OCI-LY1 (cell line): ENCODE measurements around the gene TEC.

Experiments used
- H2AFZ ChIP-seq: fragments of 200-600 bp; sonication (generic), shearing (Covaris generic); 2 replicates; pipeline ENCODE4 v1.6.0; 2014; ENCODE audit warnings: antibody characterized with exemption, mild to moderate bottlenecking, low read length
- H3F3A ChIP-seq: fragments of 200-600 bp; sonication (generic), shearing (Covaris generic); 2 replicates; pipeline ENCODE4 v1.6.0; 2014; ENCODE audit warnings: mild to moderate bottlenecking, antibody characterized with exemption, low read length, moderate library complexity; ENCODE audit not compliant: insufficient read depth
- H3K27ac ChIP-seq: fragments of 200-600 bp; sonication (generic); 2 replicates; pipeline ENCODE4 v1.5.1; 2014; ENCODE audit warnings: low read length, mixed run types, mild to moderate bottlenecking, low read depth; ENCODE audit not compliant: poor library complexity, severe bottlenecking
- H3K27me3 ChIP-seq: fragments of 200-600 bp; sonication (generic); 2 replicates; pipeline ENCODE4 v1.6.0; 2014; ENCODE audit warnings: antibody characterized with exemption, mild to moderate bottlenecking, low read length, moderate library complexity; ENCODE audit not compliant: insufficient read depth
- H3K36me3 ChIP-seq: fragments of 200-600 bp; sonication (generic); 2 replicates; pipeline ENCODE4 v1.6.1; 2014; ENCODE audit warnings: mild to moderate bottlenecking, antibody characterized with exemption, low read length, moderate library complexity, mixed read lengths; ENCODE audit not compliant: insufficient read depth
- H3K4me1 ChIP-seq: fragments of 200-600 bp; sonication (generic); 2 replicates; pipeline ENCODE4 v1.5.1; 2014; ENCODE audit warnings: mild to moderate bottlenecking, low read length, moderate library complexity; ENCODE audit not compliant: insufficient read depth, severe bottlenecking
- H3K4me2 ChIP-seq: fragments of 200-600 bp; sonication (generic), shearing (Covaris generic); 2 replicates; pipeline ENCODE4 v1.6.1; 2014; ENCODE audit warnings: low read length
- H3K4me3 ChIP-seq: fragments of 200-600 bp; sonication (generic); 2 replicates; pipeline ENCODE4 v1.5.1; 2014; ENCODE audit warnings: low read length, low read depth, mild to moderate bottlenecking, mixed read lengths; ENCODE audit not compliant: poor library complexity, severe bottlenecking
- H3K79me2 ChIP-seq: fragments of 200-600 bp; shearing (Covaris generic); 2 replicates; pipeline ENCODE4 v1.6.1; 2016; ENCODE audit warnings: mixed run types, low read length, mixed read lengths; ENCODE audit not compliant: insufficient read depth
- H3K9ac ChIP-seq: fragments of 200-600 bp; sonication (generic), shearing (Covaris generic); 2 replicates; pipeline ENCODE4 v1.6.1; 2014; ENCODE audit warnings: mild to moderate bottlenecking, low read length, mixed read lengths
- H3K9me2 ChIP-seq: fragments of 200-600 bp; sonication (generic), shearing (Covaris generic); 2 replicates; pipeline ENCODE4 v1.6.1; 2014; ENCODE audit warnings: low read depth, mild to moderate bottlenecking, low read length, mixed read lengths
- H3K9me3 ChIP-seq: fragments of 200-600 bp; shearing (Covaris generic); 2 replicates; pipeline ENCODE4 v1.6.1; 2014; ENCODE audit warnings: low read length, mixed read lengths
- H4K20me1 ChIP-seq: fragments of 200-600 bp; sonication (generic), shearing (Covaris generic); 2 replicates; pipeline ENCODE4 v1.6.0; 2016; ENCODE audit warnings: mild to moderate bottlenecking, low read length; ENCODE audit not compliant: insufficient read depth
- EZH2 ChIP-seq: fragments of 200-600 bp; sonication (generic), shearing (Covaris generic); IDR thresholded peaks from 2 replicates; pipeline ENCODE4 v1.8.0; 2017; ENCODE audit warnings: borderline replicate concordance, mixed run types, mild to moderate bottlenecking, antibody characterized with exemption, low read length, moderate library complexity, mixed read lengths
- TF ChIP-seq, protein P1 (sequence below): fragments of 200-600 bp; sonication (generic), shearing (Covaris generic); IDR thresholded peaks from 2 replicates; pipeline ENCODE4 v1.5.1; 2017; ENCODE audit warnings: mild to moderate bottlenecking, antibody characterized with exemption, low read length, moderate library complexity, mixed read lengths

TEC gene

DNA sequence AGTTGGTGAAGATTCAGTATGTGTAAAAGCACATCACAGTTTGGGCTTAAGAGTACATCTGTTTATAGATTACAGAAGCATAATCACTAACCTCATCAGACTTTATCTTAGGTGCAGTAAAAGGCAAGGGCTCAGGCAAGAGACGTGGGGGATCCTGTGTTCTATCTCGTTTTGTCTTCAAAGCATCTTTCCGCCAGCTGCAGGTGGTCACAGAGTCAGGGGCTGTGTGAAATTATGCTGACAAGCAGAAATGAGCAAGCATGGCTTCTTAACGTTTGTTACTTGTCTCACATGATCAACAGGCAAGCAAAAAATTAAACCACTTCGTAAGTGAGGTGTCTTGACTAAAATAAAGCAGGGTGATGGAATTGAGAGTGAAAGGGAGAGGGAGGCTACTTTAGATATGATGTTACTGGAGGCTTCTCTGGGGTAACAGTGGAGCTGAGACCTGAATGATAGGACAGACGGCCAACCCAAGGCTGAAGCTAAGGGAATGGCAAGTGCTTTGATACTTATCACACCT, 1.4 kb upstream of the TEC start:
- H3K36me3 ChIP-seq: no peaks in the 10 kb centered on the region
- no peaks in the 10 kb centered on the region for H3K9me3 ChIP-seq
- H3K4me2 ChIP-seq: peak overlapping the region; percentile 58
- H4K20me1 ChIP-seq: no peaks in the 10 kb centered on the region
- H3K79me2 ChIP-seq: peaks cover 20% of the 10 kb centered on the region
- peak overlapping the region; percentile 95 for H3K4me3 ChIP-seq
- peak overlapping the region; percentile 67 for H3K27ac ChIP-seq
- peaks cover 40% of the 10 kb centered on the region for H3K4me1 ChIP-seq
- peak overlapping the region; percentile 50; the same call in 1 of the 2 replicates for H3K9ac ChIP-seq
- H3K9me2 ChIP-seq: no peaks in the 10 kb centered on the region
- H2AFZ ChIP-seq: no peak overlapping the region
- no peak for TF ChIP-seq EZH2
- TF ChIP-seq, protein P1, sequence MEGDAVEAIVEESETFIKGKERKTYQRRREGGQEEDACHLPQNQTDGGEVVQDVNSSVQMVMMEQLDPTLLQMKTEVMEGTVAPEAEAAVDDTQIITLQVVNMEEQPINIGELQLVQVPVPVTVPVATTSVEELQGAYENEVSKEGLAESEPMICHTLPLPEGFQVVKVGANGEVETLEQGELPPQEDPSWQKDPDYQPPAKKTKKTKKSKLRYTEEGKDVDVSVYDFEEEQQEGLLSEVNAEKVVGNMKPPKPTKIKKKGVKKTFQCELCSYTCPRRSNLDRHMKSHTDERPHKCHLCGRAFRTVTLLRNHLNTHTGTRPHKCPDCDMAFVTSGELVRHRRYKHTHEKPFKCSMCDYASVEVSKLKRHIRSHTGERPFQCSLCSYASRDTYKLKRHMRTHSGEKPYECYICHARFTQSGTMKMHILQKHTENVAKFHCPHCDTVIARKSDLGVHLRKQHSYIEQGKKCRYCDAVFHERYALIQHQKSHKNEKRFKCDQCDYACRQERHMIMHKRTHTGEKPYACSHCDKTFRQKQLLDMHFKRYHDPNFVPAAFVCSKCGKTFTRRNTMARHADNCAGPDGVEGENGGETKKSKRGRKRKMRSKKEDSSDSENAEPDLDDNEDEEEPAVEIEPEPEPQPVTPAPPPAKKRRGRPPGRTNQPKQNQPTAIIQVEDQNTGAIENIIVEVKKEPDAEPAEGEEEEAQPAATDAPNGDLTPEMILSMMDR: no peak
- no peaks in the 10 kb centered on the region for H3K27me3 ChIP-seq
- no peaks in the 10 kb centered on the region for H3F3A ChIP-seq

DNA sequence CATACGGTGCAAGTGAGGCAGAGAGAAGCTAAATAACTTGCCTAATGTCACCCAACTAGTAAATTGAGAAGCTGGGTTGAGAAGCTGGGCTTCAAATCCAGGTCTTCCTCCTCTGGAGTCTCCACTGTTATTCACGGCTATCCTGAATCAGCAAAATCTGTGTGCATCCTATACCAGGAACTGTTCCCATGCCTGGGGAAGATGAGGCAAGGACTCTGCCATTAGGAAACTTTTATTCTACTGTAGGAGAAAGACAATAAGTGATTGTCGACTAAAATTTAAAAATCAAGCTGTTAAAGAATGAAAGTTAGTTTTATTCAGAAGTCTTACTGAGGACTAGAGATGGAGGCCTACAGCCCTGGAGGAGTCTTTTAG, 872 bp upstream of the TEC start:
- Histone ChIP-seq H4K20me1 (no peaks in the 10 kb centered on the region), H3K4me1 (peaks cover 42% of the 10 kb centered on the region), H3K27me3 (no peaks in the 10 kb centered on the region), H3K79me2 (peaks cover 24% of the 10 kb centered on the region), H3K9me3 (no peaks in the 10 kb centered on the region), H3K9ac (peak overlapping the region; percentile 50; the same call in 1 of the 2 replicates), H3F3A (no peaks in the 10 kb centered on the region), H3K36me3 (no peaks in the 10 kb centered on the region), H2AFZ (no peak overlapping the region), H3K27ac (peak overlapping the region; percentile 67), H3K4me2 (peak overlapping the region; percentile 58), H3K9me2 (no peaks in the 10 kb centered on the region), H3K4me3 (peak overlapping the region; percentile 95)
- no peak for TF ChIP-seq EZH2
- TF ChIP-seq, protein P1: no peak

DNA sequence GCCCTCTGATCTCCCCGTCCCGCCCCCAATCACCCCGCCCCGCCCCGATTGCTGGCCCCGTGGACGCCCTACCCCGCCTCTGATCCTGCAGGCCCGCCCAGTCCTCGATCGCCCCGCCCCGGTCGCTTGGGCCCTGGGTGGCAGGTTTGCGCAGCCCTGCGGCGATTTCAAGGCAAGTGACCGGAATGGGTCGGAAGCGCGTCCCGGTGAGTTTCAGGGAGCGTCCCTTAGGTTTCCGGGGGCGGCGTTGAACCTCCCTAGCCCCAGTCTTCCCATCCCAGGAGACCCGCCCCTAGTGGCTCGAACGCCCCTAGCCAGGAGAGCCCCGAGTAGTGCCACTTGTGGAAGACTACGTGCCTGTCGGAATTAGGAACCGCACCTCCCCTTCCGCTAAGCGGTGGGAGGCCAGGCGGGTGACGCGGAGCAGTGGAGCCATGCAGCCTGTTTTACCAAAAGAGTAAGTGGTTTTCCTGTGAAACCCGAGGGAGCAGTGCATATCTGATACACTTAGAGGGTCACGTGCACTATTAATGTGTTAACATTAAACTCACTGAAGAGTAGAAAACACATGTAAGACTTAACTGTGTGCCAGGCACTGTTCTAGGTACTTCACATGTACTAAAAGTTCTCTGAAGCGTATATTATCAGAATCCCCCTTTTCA, 354 bp upstream of the TEC start:
- peak overlapping the region; percentile 58 for H3K4me2 ChIP-seq
- no peaks in the 10 kb centered on the region for H3K27me3 ChIP-seq
- no peaks in the 10 kb centered on the region for H3K36me3 ChIP-seq
- peak overlapping the region; percentile 95 for H3K4me3 ChIP-seq
- peaks cover 25% of the 10 kb centered on the region for H3K79me2 ChIP-seq
- H3F3A ChIP-seq: no peaks in the 10 kb centered on the region
- H4K20me1 ChIP-seq: no peaks in the 10 kb centered on the region
- TF ChIP-seq EZH2: no peak
- TF ChIP-seq, protein P1: 0 out of 2 replicates have a peak, but pooled peaks have one; percentile 24
- no peaks in the 10 kb centered on the region for H3K9me2 ChIP-seq
- peak overlapping the region; percentile 67 for H3K27ac ChIP-seq
- H3K4me1 ChIP-seq: peaks cover 42% of the 10 kb centered on the region
- no peak overlapping the region for H2AFZ ChIP-seq
- no peaks in the 10 kb centered on the region for H3K9me3 ChIP-seq
- peak overlapping the region; percentile 50; the same call in 1 of the 2 replicates for H3K9ac ChIP-seq
